HG02588 (cell line): ENCODE results near the gene SLC2A5.

Source experiments
- ATAC-seq: cut with Tn5 transposase; IDR thresholded peaks from one replicate; pipeline ENCODE4 v1.9.1; 2021; ENCODE audit warnings: mild to moderate bottlenecking, moderate library complexity; ENCODE audit not compliant: unreplicated experiment

SLC2A5 gene

DNA sequence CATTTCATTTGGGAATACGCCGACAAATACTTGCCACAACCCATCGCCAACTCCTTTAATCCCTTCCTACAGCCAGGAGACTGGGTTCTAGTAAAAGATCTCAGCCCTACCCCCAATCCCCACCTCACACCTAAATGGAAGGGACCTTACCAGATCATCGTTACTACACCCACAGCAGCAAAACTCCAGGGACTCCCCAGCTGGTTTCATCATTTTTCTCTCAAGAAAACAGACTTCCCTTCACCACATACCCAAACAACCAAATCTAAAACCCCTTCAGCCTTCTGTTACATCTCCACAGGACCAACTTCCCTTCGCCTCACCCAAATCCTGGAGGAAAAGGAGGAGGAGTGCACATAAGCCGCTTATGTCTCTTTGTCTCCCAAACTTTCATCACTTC lies 23.7 kb upstream of the SLC2A5 start:
- ATAC-seq = no peak

DNA sequence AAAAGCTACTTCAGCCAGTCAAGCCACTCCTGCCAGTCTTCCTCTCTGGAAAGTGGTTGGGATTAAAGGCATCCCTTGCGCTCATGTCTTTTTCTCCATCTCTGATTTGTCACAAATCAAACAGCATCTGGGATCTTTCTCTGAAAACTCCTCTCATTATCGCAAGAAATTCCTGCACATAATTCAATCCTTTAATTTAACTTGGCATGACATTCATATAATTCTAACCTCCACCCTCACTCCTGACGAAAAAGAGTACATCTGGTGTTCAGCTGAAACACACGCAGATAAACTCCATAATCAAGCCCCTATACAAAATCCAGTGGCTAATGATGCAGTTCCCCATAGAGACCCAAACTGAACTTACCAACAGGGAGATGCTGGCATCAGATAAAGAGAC lies 19.4 kb upstream of the SLC2A5 start:
- ATAC-seq = no peak

DNA sequence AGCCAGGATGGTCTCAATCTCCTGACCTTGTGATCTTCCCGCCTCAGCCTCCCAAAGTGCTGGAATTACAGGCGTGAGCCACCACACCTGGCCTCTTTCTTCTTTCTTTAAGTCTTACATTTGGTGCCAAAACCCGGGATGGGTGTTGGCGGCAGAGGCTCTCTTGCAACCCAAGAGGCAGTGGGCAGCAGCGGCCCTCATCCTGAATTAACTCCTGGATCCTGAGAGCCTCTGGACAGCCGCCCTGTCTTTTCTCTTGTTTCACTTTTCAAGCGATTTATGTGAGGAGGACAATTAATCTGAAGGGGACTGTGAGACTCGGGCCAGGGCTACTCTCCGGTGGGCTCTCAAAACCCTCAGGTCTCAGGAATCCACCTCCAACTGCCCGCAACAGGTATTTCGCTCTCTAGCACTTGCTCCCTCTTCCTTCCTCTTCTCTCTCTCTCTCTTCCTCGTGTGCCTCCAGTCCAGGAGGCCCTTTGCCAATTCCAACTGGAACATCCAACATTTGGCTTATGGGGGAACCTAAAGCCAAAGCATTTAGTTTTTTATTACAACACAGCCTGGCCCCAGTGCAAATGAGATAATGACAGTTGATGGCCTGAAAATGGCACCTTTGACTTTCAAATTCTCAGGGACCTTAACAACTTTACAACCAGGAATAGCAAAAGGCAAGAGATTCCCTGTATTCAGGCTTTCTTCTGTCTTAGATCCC lies 18.1 kb upstream of the SLC2A5 start:
- ATAC-seq = no peak

DNA sequence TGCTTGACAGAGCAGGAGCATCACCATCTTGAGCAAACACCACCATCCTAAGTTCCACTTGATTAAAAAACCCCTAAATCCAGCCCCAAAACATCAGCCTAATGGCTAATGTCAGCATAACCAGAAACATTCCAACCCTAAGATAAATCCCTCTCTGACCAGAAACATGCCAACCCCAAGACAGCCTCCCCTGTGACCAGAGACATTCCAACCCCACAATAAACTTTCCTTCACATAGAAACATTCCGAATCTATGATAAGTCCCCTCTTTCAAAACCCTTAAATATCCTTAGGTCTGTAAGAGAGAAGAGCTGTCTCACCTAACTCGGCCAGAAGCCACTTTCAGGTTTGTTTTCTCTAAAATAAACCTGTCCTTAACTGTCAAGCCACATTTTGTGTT lies 17.4 kb upstream of the SLC2A5 start:
- ATAC-seq = no peak

DNA sequence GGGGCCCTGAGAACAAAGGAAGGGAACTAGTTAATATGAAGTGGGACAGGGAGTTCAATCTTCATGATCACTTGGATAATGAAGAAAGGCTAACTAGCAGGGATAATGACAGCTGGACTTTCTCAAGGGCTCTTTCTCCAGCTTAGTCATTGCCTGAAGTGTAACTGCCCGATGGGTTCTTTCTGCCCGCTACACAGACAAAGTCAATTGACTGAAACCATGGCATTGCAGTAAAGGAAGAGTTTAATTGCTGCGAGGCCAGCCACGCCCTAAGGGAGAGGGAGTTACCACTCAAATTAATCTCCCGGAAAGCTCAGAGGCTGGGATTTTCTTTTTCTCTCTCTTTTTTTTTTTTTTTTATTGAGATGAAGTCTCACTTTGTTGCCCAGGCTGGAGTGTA lies 16.6 kb upstream of the SLC2A5 start:
- ATAC-seq = no peak

DNA sequence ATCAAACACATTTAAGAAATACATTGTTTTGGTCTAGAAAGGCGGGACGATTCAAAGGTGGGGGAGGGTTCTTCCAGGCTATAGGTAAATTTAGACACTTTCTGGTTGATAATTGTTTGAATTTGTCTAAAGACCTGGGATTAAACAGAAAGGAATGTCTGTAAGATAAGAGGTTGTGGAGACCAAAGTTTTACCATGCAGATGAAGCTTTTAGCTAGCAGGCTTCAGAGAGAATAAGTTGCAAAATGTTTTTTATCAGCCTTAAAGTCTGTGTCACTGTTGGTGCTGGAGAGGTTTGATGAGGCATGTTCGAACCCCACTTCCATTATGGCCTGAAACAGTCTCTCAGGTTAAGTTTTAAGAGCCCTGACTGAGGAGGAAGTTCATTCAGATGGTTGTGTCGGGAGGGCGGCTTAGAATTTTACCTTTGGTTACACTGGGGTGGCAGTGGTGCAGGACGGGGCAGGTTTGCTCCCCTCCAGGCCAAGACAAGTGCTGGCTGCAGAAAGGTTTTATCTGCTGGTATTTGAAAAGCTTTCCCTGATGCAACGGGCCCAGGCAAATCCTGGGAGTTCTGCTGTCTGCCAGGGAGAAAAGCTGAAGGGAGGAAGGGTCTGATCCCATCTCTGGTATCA lies 16.0 kb upstream of the SLC2A5 start:
- no peak for ATAC-seq

DNA sequence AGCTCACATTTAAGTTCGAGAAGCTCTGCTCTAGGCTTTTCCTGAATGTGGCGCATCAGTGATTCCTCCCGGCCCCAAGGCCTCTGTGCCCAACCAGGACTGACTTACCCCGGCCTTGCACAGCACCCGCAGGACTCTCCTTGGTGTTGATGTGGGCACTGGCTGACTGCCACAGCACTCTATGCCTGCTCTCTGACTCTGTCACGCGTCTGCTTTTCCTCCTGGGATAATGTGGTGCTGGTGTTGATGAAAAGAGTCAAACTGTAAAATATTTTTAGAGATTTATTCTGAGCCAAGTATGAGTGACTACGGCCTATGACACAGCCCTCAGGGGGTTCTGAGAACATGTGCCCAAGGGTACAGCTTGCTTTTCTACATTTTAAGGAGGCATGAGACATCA lies 15.5 kb upstream of the SLC2A5 start:
- no peak for ATAC-seq

DNA sequence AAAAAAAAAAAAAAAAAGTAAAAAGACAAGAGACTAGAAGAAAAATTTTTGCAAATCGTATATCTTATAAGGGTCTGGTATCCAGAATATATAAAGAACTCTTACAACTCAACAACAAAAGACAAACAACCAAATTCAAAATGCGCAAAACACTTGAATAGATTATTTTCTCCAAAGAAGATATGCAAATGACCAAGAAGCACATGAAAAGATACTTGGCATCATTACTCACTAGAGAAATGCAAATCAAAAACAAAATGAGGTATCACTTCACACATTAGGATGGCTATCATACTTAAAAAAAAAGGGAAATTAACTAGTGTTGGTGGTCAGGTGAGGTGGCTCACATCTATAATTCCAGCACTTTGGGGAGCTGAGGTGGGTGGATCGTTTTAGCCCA lies 12.0 kb upstream of the SLC2A5 start:
- ATAC-seq = no peak

DNA sequence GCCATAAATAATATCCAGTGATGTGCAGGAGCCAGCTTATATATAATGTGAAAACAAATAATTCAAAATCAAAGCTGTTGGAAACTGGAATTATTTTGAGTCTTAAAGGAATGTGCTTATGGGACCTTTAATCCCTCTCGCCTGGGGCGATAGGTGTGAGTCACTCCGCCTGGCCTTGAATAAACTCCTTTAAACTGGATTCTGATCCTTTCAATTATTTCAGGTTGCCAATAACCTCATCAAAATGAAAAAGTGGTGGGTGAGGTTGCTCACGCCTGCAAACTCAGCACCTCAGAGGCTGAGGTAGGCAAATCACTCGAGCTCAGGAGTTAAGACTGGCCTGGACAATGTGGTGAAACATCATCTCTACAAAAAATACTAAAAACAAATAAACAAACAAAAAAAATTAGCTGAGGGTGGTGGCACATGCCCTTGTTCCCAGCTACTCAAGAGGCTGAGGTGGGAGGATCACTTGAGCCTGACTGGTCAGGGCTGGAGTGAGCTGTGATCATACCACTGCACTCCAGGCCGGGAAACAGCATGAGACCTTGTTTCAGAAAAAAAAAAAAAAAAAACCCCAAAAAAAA lies 11.4 kb upstream of the SLC2A5 start:
- ATAC-seq = no peak

DNA sequence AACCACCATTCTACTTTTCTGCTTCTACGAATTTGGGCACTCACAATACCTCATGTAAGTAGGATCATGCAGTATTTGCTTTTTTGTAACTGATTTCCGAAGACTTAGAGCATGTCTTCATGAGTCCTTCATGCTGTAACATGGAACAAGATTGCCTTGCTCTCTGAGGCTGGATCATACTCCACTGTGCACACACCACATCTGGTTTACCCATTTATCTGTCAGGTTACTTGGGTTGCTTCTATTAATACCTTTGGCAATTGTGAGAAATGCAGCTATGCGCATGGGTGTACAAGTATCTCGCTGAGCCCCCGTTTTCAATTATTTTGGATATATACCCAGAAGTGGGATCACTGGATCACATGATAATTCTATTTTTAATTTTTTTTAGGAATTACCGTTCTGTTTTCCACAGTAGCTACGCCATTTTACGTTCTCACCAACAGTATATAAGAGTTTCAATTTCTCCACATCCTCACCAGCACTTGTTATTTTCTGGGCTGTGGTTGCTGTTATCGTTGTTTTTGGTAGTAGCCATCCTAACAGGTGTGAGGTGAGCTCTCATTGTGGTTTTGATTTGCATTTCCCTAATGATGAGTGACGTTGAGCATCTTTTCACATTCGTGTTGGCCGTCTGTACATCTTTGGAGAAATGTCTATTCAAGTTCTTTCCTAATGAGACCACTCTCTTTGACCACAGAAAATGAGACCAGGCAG lies 10.7 kb upstream of the SLC2A5 start:
- ATAC-seq = no peak

DNA sequence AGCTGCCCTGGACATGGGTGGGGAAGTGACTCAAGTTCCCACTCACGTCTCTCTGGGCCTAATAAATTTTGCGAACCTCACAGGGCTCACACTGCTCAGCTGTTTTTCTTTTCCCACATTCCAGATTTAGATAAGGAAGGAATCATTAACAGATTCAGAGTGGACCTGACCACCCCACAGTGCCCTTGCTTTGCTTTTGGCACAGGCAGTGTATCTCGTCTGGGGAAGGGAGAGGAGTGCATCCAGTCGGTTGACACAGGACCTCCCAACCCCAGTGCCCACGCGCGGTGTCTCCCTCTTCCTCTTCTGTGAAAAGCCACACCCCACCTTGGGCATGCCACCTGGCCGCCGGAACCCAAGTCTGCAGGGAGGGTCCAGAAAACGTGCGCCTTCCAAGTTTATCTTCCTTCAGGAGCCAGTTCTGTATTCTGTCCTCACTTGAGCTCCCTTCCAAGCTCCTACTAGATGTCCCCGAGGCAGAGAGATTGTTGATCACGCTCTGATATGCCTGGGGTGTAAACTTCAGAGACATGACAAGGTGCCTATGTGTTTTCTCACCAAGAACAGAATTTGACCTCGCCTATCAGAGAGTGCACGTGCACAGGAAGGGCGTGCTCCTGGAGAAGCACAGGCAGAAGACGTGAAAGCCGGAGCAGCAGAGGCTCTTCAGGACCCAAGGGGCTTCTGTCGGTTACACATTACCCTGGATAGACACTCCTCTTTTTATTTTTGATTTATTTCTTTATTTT lies 9.5 kb upstream of the SLC2A5 start:
- no peak for ATAC-seq

DNA sequence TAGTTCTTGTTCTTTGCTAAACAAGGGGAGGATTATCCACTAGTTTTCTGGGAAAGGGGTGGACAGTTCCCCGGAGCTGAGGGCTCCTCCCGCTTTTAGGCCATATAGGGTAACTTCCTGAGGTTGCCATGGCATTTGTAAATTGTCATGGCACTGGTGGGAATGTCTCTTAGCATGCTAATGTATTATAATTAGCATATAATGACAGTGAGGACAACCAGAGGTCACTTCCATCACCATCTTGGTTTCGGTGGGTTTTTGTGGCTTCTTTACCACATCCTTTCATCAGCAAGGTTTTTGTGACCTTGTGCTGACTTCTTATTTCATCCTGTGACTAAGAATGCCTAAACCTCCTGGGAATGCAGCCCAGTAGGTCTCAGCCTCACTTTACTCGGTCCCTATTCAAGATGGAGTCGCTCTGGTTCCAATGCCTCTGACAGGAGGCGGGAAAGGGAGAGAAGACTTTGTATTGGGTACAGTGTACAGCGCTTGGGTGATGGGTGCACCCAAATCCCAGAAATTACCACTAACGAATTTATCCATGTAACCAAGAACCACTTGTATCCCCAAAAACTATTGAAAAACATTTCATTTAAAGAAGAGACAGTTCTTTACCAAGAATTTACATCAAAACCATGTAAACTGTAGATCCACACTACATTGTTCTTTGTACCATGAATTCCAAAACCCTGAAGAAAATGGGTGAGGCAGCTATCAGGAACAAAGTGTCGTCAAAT lies 8.7 kb upstream of the SLC2A5 start:
- peak; percentile 46 for ATAC-seq

DNA sequence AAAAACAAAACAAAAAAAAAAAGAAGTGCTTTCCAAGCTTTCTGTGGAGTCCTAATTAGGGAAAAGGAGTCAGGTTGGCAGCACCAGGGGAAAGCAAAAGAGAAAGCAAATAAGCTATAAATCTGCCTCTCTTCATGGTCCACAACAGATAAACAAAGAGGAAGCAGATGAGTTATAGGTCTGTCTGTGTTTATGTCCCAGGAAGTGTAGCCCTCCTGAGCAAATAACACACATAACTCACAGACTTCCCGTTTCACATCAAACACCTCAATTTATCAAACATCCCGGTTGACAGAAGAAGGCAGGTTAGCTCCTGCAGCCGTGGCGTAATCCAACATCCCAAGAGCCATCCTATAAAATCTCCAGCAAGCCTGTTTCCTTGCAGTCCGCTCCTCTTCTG lies 5.6 kb upstream of the SLC2A5 start:
- no peak for ATAC-seq

DNA sequence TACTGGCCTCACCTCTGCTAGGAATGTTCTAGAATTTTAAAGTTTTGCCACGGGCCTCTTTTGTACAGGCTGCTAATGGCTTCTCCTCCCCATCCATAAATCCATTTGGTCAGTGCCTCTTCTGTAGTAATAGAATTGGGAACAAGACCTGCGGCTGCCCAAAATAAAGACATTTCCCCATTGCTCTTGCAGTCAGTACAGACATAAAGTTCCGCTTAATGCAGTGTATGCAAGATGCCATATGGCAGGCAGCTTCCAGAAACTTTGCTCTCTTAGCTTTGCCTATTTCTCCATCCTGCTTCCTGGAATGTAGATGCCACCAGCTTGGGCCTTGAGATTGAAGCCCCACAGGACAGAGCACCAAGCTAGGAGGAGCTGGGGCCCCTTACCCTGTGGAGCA lies 3.7 kb upstream of the SLC2A5 start:
- ATAC-seq = no peak

DNA sequence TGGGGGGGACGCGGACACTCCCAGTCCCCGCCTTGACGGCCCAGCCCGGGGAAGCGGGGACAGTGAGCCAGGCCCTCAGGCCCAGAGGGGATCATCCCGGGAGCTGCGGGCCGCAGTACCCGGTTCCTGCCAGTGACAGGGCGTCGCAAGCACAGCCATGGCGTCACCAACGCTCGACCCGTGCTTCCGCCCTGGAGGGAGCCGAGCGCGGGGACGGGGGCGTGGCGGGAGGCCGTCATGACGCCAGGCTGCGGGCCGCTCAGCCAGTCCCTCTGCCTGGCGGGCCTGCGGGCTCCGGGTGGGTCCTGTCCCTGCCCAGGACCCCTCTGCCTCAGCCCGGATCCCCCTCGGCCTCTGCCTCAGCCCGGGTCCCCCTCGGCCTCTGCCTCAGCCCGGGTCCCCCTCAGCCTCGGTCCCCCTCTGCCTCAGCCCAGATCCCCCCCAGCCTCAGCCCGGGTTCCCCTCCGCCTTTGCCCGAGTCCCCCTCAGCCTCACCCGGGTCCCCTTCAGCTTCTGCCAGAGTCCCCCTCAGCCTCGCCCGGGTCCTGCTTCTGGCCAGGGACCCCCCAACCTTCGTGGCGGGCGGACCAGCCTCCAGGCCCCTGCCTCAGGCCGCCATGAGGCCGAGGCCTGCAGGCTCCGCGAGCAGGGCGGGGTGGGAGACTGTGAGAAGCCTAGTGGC lies 2.3 kb upstream of the SLC2A5 start:
- ATAC-seq = no peak

DNA sequence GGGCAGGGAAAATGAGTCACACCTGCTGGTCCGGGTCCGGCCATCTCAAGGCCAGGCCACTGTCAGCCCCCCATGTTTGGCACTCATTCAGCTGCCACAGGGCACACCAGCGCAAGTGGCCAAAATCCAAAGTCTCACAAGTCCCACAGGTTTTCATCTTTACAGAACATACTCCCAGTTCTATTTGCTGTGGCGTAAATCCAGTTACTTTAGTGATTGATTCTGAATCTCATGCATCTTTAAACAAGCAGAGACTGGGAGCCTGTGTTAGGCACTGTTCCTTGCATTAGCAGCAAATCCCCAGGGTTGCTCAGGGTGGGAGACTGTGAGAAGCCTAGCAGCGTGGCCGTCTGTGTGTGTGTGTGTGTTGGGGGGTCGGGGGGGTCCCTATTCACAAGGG lies 1.1 kb upstream of the SLC2A5 start:
- ATAC-seq = no peak

DNA sequence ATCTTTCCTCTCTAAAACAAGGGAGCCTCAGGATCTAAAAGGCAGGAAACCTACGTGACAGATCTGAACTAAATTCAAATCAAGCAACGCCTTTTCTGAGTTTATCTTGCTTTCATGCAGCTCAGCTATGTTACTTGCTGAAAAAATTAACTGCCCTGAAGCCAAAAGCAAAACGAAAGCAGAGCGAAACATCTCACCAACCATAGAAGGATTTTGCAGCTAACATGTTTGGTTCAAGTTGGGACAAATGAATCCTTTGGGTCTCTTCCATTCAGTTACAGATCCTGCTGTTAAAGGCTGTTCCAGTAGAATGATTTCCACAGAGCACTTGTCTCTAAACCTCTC lies 482 bp downstream of the SLC2A5 start:
- ATAC-seq = no peak

DNA sequence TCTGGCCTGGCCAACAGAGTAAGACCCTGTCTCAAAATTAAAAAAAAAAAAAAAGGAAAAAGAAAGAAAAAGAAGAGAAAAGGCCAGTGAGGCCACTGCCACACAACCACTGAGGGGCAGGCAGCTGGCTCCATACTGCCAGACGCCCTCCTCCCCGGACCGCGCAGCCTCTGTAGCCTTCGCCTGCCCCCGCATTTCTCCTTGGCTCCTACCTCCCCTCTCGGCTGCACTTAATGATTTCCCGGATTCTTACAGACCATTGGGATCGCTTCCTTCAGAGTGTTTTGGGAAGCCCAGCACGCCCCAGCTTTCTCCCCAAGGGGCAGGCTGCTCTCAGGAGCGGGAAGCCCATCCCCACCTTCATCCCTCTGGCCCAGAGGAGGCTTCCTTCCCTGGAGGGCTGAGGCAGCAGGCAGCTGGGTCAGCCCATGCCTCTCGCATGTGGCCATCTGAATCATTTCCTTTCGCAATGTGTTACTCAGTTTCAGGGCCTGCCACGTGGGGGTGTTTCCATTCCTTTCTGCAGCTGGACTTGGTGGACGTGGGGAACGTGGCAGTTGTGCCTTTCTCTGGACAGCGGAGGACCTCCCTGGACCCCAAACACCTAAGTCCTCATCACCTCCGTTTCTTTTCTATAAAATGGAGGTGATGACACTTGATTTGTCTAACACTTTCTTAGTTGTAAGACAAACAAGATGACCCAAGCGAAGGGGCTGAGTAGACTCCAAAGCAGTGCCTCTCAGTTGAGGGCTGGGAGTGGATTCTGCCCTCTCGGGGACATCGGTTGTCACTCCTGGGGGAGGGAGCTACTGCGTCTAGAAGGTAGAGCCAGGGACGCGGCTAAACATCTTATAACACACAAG lies 2.3 kb downstream of the SLC2A5 start:
- no peak for ATAC-seq

DNA sequence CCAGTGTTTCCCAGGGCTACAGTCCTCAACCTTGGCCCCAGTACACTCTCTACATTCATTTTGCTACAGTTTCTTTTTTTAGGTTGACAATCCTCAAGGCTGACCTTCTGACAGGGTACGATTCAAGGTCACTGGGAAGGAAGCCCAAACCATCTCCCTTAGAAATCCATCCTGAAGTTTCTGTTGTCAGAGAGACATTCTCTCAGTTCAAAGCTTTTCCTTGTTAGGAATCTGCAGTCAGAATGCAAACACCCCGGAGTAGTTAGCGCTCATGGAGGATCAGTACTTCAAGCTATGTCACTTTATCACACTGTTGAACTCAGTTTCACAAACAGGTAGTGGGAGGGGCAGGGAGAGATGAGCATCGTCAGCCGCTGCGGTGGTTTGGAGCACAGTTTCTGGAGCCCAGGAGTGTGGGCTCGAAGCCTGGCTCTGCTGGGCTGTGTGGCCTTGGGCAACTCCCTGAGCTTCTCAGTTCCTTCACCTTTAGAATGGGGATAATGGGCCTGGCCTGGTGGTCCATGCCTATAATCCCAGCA lies 4.2 kb downstream of the SLC2A5 start:
- no peak for ATAC-seq
